NCI-H526 treated with DMSO at 0.1 percent for 48 hours (cell line): ENCODE results near the gene FRMD7.
"Not testable (repeated sequence)": the region's sequence is repeated elsewhere in the genome, so short reads cannot be mapped to it uniquely, and the experiment has no call there.

ENCODE experiments used
- DNase-seq: peaks from one replicate; lab custom pipeline; 2025; lab: John Stamatoyannopoulos, UW

FRMD7 gene

GRCh38 chrX:132127743-132128142 lies at the start of gene FRMD7:
Gene FRMD7, minus strand, starts transcription at chrX:132128020. Its CDS starts 176 bp downstream, at chrX:132127844.
- no peak for DNase-seq

DNA sequence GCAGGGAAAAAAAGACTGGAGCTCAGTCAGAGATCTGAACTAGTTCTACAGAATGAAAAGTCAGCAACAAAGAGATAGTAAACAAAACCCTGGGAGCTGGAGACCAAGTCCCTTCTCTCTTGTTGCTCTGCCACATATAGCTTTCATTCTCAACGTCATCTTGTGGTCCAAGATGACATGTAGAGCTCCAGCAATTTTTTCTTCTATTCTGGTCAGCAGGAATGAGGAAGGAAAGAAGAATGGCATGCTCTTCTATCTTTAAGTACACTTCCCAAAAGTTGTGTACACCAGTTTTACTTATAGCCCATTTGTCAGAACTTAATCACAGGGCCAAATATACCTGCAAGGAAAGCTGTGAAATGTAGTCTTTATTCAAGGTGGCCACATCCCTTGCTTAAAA lies 45.8 kb upstream of the FRMD7 start:
- DNase-seq = no peak

DNA sequence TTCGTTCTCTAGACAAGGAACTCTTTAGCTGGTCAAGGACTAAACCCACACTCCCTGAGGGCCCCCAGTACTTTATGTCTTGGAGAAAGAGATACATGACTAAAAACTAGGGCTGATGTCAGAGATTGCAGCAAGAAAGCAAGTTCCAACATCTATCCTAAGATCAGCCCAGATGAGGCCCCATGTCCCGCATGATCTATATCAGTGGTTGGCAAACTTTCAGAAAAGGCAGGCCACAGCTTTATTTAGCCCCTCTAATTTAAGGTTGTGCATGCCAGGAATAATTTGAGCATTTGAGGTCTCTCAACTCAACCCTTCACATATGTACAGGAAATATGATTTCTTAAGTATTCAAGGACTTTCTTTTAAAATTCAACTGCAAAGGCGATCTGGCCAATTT lies 44.1 kb upstream of the FRMD7 start:
- DNase-seq = no peak

GRCh38 chrX:132171478-132171877 lies 43.7 kb upstream of the FRMD7 start:
- DNase-seq = no peak

DNA sequence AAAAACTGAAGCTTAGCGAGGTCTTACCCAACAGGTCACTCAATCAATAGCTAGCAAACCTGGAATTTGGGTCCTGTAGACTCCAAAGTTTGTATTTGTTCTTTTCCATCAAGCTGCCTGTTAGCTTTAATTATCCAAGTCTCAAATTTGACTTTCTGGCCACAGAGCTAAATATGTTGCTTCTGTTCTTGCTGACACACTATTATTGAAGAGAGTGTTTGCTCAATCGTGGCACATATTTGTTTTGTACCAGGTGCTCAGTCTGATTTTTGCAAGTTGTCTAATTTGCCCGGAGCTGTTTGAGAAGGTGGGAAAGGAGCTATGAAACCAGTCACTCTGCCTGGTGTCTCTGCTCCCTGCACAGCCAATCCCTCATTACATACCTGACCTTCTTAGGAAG lies 41.7 kb upstream of the FRMD7 start:
- peak; percentile 12 for DNase-seq

GRCh38 chrX:132165651-132166050 lies 37.8 kb upstream of the FRMD7 start:
- no peak for DNase-seq

DNA sequence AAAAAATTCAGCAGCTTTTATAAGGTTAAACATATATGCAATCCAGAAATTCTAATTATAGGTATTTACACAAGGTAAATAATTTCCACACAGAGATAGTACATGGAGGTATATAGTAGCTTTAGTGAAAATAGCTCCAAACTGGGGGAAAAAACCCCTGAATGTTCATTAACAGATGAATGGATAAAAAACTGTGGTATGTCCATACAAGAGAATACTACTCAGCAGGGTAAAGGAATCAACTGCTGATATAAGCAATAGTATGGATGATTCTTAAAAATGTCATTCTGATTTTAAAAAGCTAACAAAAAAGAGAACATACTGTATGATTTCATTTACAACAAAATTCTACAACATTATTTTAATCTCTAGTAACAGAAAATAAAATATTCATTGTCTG lies 37.2 kb upstream of the FRMD7 start:
- DNase-seq = no peak

GRCh38 chrX:132163094-132163493 lies 35.3 kb upstream of the FRMD7 start:
- not testable (repeated sequence) for DNase-seq

GRCh38 chrX:132153166-132153565 lies 25.3 kb upstream of the FRMD7 start:
- DNase-seq = no peak

DNA sequence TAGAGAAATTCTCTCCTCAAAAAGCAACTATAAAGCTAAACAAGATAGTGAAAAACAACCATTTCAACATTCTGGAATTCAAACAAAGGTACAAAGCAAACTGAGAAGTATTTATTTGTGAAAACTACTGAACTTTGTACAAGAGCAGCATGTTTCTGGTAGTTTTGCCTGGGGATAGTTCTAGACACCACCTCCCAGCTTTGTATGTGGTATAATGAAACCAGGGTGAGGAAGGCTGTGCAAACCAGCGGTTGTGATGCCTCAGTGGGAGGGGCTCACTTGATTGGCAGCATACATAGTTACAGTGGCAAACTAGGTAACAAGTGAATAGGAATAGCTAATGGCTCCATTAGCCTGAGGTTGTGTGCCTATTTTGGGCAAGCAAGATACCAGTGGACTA lies 18.6 kb upstream of the FRMD7 start:
- DNase-seq = no peak

GRCh38 chrX:132144061-132144460 lies 16.2 kb upstream of the FRMD7 start:
- no peak for DNase-seq

GRCh38 chrX:132125906-132126305 lies 1.9 kb downstream of the FRMD7 start:
- no peak for DNase-seq

DNA sequence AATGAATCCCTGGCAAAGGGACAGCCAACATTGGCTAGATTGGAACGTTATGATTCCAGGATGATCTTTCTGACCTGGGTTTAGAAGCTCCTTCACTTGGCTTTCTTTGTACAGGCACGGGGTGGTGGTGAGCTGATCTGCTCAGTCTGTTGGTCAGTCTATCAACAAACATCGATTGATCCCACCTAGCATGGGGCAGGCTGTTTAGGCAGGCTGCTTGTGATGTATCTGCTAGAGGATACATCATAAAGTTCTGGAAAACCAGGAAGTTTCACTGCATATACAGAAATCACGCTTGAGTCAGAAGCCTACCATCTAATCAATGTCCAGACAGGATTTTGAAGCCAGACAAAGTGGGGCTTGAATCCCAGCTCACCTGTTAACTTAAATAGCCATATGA lies 6.9 kb downstream of the FRMD7 start:
- DNase-seq = no peak

DNA sequence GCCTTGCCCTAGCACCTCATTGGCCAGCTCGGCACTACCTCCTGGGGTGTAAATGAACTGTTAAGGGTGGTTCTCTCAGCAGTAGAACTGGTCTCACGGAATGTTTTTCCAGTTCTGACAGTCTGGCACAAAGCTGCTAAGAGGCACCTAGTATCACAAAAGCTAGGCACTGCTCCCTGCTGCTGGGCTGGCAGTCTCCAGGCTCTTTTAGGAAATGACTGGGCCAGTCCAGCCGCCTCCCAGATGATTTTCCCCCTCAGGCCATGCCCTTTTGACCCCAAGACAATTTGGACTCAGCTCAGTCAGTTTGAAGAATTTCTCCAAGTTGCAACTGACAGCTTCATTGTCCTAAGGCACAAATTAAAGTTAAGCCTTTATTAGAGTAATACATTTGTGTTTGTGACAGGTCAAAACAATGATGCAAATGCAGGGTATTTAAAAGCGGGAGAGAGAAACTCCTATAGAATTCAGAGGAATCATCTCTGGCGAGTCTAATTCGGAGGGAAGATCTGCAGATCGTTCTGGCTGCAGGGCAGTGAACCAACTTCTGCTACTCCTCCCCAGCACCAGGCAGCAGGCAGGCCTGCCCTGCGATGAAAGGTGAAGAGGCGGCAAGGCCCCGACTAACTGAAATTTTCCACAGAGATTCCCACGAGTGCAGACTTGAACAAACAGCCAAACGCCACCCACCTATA lies 7.9 kb downstream of the FRMD7 start:
- no peak for DNase-seq

DNA sequence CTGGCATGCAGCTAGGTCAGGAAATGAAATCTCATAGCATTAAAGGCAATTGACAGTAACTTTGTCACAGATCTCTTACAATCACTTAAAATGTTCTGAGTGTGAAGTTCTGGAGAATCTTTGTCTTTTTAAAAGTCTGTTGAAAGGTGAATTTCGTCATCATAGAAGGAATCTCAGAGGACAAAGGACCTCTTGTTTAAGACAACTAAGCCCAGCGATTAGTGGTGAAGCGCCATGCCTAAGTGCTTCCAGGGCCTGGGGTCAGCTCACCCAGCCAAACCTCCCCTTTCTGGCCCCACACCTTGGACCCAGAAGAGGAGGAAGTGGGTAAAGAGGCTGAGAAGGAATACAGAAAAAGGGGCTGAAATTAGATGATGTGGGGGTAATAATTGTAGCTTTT lies 8.5 kb downstream of the FRMD7 start:
- no peak for DNase-seq

- no peak for DNase-seq
Observed at GRCh38 chrX:132118358-132118757, 9.5 kb downstream of the FRMD7 start.

- DNase-seq = no peak
Observed at GRCh38 chrX:132115792-132116191, 12.0 kb downstream of the FRMD7 start.

GRCh38 chrX:132114607-132115006 lies 13.2 kb downstream of the FRMD7 start:
- no peak for DNase-seq

DNA sequence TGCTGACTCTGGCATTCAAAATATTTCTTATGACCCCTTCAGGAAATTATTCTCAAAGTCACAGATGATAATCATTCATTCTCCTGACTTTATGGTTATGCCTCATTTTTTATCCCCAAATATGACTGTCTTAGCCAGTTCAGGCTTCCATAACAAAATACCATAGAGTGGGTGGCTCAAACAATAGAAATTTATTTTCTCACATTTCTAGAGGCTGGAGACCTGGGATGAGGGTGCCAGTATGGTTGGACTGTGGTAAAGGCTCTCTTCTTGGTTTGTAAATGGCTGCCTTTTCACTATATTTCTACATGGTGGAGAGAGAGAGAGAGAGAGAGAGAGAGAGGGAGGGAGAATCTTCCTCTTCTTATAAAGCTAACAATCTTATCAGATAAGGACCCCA lies 20.5 kb downstream of the FRMD7 start:
- DNase-seq = no peak

DNA sequence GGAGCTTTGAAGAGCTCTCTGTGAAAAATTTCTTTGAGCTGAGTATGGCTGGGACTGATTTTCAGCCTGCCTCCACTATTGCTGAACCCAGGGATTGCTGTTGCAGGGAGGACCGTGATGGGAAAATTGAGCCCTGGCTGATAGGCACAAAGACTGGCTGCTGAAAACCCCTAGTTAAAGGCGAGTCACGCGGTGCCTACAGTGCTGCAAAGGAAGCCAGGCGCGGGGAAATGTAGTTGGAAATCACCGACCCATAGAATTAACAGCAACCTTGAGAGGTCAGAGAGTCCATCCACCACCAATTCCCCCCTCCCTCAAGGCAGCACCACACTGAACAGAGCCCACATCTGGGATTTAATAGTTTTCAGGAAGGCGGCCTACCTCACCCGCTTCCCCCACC lies 26.0 kb downstream of the FRMD7 start:
- DNase-seq = no peak

DNA sequence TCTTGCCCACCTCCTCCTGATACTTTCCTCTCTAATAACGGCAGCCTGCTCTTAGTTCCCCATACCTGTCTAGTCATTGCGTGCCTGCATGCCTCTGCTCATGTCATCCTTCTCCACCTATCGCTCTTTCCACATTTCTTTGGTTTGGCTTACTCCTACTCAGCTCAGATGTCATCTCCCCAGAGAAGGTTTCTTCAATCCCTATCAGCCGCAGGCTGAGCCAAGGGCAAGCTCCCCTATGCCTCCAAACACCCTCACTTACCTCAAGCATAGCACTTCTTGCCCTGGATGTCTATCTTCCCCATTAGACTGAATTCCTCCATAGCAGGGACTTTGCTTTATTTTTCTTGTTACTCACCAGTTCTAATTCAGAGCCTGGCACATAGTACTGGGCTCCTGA lies 26.6 kb downstream of the FRMD7 start:
- DNase-seq = no peak

GRCh38 chrX:132098704-132099103 lies 29.1 kb downstream of the FRMD7 start:
- not testable (repeated sequence) for DNase-seq

DNA sequence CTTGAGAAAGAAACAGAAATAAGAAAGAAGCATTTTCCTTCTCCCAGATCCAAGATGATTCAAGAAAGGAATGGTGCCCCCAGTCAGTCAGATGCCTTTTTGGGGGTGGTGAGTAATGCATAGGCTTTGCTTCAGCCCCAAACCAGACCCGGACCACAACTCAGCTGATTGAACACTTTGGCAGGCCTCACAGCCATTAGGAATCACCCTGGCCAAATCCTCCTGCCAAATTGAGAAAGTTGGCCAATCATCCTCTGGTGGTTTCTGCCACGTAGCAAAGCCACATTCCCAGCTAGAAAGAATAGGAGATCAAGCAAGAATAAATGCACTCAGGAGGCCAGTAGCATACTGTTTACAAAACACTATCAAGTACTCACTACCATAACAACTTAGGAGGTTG lies 33.7 kb downstream of the FRMD7 start:
- DNase-seq = no peak

GRCh38 chrX:132093239-132093860 lies 34.5 kb downstream of the FRMD7 start:
- no peak for DNase-seq
